DOHH2 (cell line): ENCODE measurements around the gene SERINC5.
"Not testable (repeated sequence)": the region's sequence is repeated elsewhere in the genome, so short reads cannot be mapped to it uniquely, and the experiment has no call there.

ENCODE experiments used
- H3F3A ChIP-seq: fragments of 200-600 bp; sonication (generic), shearing (Covaris generic); 2 replicates; pipeline ENCODE4 v1.6.0; 2016; ENCODE audit warnings: antibody characterized with exemption, mild to moderate bottlenecking; ENCODE audit not compliant: control insufficient read depth, insufficient read depth
- H3K27ac ChIP-seq: fragments of 200-600 bp; sonication (generic); 2 replicates; pipeline ENCODE4 v1.5.1; 2014; ENCODE audit warnings: low read depth, mild to moderate bottlenecking, low read length, moderate library complexity
- H3K27me3 ChIP-seq: fragments of 200-600 bp; sonication (generic); 2 replicates; pipeline ENCODE4 v1.6.1; 2014; ENCODE audit warnings: mild to moderate bottlenecking, low read length, mixed read lengths; ENCODE audit not compliant: control insufficient read depth
- H3K36me3 ChIP-seq: fragments of 200-600 bp; sonication (generic); 2 replicates; pipeline ENCODE4 v1.6.1; 2014; ENCODE audit warnings: mild to moderate bottlenecking, low read length, moderate library complexity, mixed read lengths; ENCODE audit not compliant: control insufficient read depth
- H3K4me1 ChIP-seq: fragments of 200-600 bp; sonication (generic); 2 replicates; pipeline ENCODE4 v1.6.1; 2014; ENCODE audit warnings: mild to moderate bottlenecking, low read length, mixed read lengths; ENCODE audit not compliant: control insufficient read depth
- H3K4me2 ChIP-seq: fragments of 200-600 bp; sonication (generic); 2 replicates; pipeline ENCODE4 v1.6.0; 2014; ENCODE audit warnings: mild to moderate bottlenecking, low read length, moderate library complexity
- H3K4me3 ChIP-seq: fragments of 200-600 bp; sonication (generic); 2 replicates; pipeline ENCODE4 v1.5.1; 2014; ENCODE audit warnings: mild to moderate bottlenecking, low read length, mixed read lengths
- H3K79me2 ChIP-seq: fragments of 200-600 bp; sonication (generic); 2 replicates; pipeline ENCODE4 v1.6.1; 2014; ENCODE audit warnings: mild to moderate bottlenecking, low read length, mixed read lengths; ENCODE audit not compliant: control insufficient read depth
- H3K9me2 ChIP-seq: fragments of 200-600 bp; sonication (generic); replicated peaks from 2 replicates; pipeline ENCODE4 v1.6.1; 2014; ENCODE audit warnings: mild to moderate bottlenecking, low read length, mixed read lengths; ENCODE audit not compliant: control insufficient read depth
- H3K9me3 ChIP-seq: fragments of 200-600 bp; sonication (generic); 2 replicates; pipeline ENCODE4 v1.6.1; 2014; ENCODE audit warnings: antibody characterized with exemption, low read length, mixed read lengths; ENCODE audit not compliant: control insufficient read depth, insufficient read depth
- H4K20me1 ChIP-seq: fragments of 200-600 bp; sonication (generic); 2 replicates; pipeline ENCODE4 v1.6.0; 2014; ENCODE audit warnings: low read depth, mild to moderate bottlenecking, antibody characterized with exemption, low read length, moderate library complexity; ENCODE audit not compliant: control insufficient read depth, insufficient read depth
- CTCF ChIP-seq: fragments of 200-600 bp; sonication (generic); IDR thresholded peaks from one replicate; pipeline ENCODE4 v1.5.1; 2014; ENCODE audit warnings: antibody characterized with exemption, mild to moderate bottlenecking, low read depth, low read length; ENCODE audit not compliant: poor library complexity, severe bottlenecking
- EZH2phosphoT487 ChIP-seq: fragments of 200-600 bp; sonication (generic); IDR thresholded peaks from 2 replicates; pipeline ENCODE4 v1.6.1; 2017; ENCODE audit warnings: borderline replicate concordance, mild to moderate bottlenecking, antibody characterized with exemption, low read length, moderate library complexity, mixed read lengths

The SERINC5 gene

GRCh38 chr5:80189201-80189600 is 66.6 kb downstream of the SERINC5 start:
- no peak overlapping the region for H3K27ac ChIP-seq
- H3K79me2 ChIP-seq: no peaks in the 10 kb centered on the region
- H3K4me3 ChIP-seq: no peak overlapping the region
- no peak for TF ChIP-seq EZH2phosphoT487
- TF ChIP-seq CTCF: no peak
- H4K20me1 ChIP-seq: no peaks in the 10 kb centered on the region
- no peaks in the 10 kb centered on the region for H3K9me3 ChIP-seq
- H3K36me3 ChIP-seq: 0 out of 2 replicates have a peak, but pooled peaks cover 1% of the 10 kb centered on the region
- no peaks in the 10 kb centered on the region for H3K4me1 ChIP-seq
- H3K27me3 ChIP-seq: peaks cover 4% of the 10 kb centered on the region; the same call in 1 of the 2 replicates
- H3K9me2 ChIP-seq: no peaks in the 10 kb centered on the region
- H3F3A ChIP-seq: no peaks in the 10 kb centered on the region
- no peak overlapping the region for H3K4me2 ChIP-seq

GRCh38 chr5:80187421-80188090 is 68.3 kb downstream of the SERINC5 start:
- Histone ChIP-seq H3F3A (no peaks in the 10 kb centered on the region), H3K4me2 (no peak overlapping the region), H3K4me1 (no peaks in the 10 kb centered on the region), H3K27me3 (peaks cover 3% of the 10 kb centered on the region; the same call in 1 of the 2 replicates), H3K4me3 (no peak overlapping the region), H3K36me3 (0 out of 2 replicates have a peak, but pooled peaks cover 3% of the 10 kb centered on the region), H3K27ac (no peak overlapping the region), H3K79me2 (no peaks in the 10 kb centered on the region), H3K9me2 (no peaks in the 10 kb centered on the region), H4K20me1 (no peaks in the 10 kb centered on the region), H3K9me3 (no peaks in the 10 kb centered on the region)
- TF ChIP-seq EZH2phosphoT487 (no peak), CTCF (no peak)

GRCh38 chr5:80185535-80185934 is 70.3 kb downstream of the SERINC5 start:
- not testable (repeated sequence) for H3K4me2 ChIP-seq, H3F3A ChIP-seq, H3K79me2 ChIP-seq, H3K4me3 ChIP-seq, H3K36me3 ChIP-seq, H4K20me1 ChIP-seq, H3K27ac ChIP-seq, H3K4me1 ChIP-seq, H3K27me3 ChIP-seq, H3K9me2 ChIP-seq, H3K9me3 ChIP-seq

- Histone ChIP-seq H3K9me3 (no peaks in the 10 kb centered on the region), H3K36me3 (0 out of 2 replicates have a peak, but pooled peaks cover 3% of the 10 kb centered on the region), H3K4me2 (no peak overlapping the region), H3K27ac (no peak overlapping the region), H3K4me3 (no peak overlapping the region), H3K79me2 (no peaks in the 10 kb centered on the region), H4K20me1 (no peaks in the 10 kb centered on the region), H3F3A (no peaks in the 10 kb centered on the region), H3K27me3 (peaks cover 3% of the 10 kb centered on the region; the same call in 1 of the 2 replicates), H3K4me1 (no peaks in the 10 kb centered on the region), H3K9me2 (no peaks in the 10 kb centered on the region)
- TF ChIP-seq EZH2phosphoT487: no peak
- TF ChIP-seq CTCF: no peak
These were observed 70.8 kb downstream of the SERINC5 start for GRCh38 chr5:80185095-80185494.
